PC-9 (cell line): ENCODE measurements around the gene LYRM1.

Experiments
- CTCF ChIP-seq: fragments of 200-600 bp; sonication (generic); conservative IDR thresholded peaks from 2 replicates; pipeline ENCODE4 v1.6.1; 2017; ENCODE audit warnings: mixed run types, antibody characterized with exemption, mild to moderate bottlenecking, moderate library complexity
- EZH2 ChIP-seq: fragments of 200-600 bp; sonication (generic); IDR thresholded peaks from 2 replicates; pipeline ENCODE4 v1.8.0; 2017; ENCODE audit warnings: antibody characterized with exemption, low read depth

GRCh38 chr16:20867585-20867984 is 33.0 kb upstream of the LYRM1 start:
- TF ChIP-seq CTCF, result no peak
- TF ChIP-seq EZH2, result no peak
